Psoas muscle (tissue), 8 donors: ENCODE data around the gene MFSD6. TPM values are rescaled to one million over a fixed set of nuclear protein-coding genes. Genes with fewer than 3 reads are reported as not detected.

Experiments used
- ATAC-seq, 4 donors: fragments of 200-7000 bp; cut with Tn5 transposase; one replicate each; pipeline ENCODE4 v1.9.1; 2020; ENCODE audit warnings: moderate library complexity in 3 of 4, mild to moderate bottlenecking in 2 of 4
- DNase-seq, 2 donors: peaks; one replicate each; pipeline ENCODE4 v3.0.0-alpha.2; 2020
- H3K27ac ChIP-seq: fragments of 200-600 bp; one replicate; pipeline ENCODE4 v1.8.0; 2022
- H3K27me3 ChIP-seq, 3 donors: fragments of 200-600 bp in 1 of 3; one replicate each; pipeline versions ENCODE4 v1.6.1 to v1.8.0; 2013 to 2022; ENCODE audit warnings: low read length in 2 of 3, mild to moderate bottlenecking in 2 of 3, moderate library complexity in 1 of 3; ENCODE audit not compliant: insufficient read depth in 3 of 3
- H3K36me3 ChIP-seq, 2 donors: fragments of 200-600 bp in 1 of 2; one replicate each; pipeline versions ENCODE4 v1.6.1 to v1.8.0; 2013 to 2022; ENCODE audit warnings: low read depth in 1 of 2, mild to moderate bottlenecking in 1 of 2, moderate library complexity in 1 of 2; ENCODE audit not compliant: insufficient read depth in 1 of 2
- H3K4me1 ChIP-seq: fragments of 200-600 bp; one replicate; pipeline ENCODE4 v1.8.0; 2022
- H3K4me3 ChIP-seq: fragments of 200-600 bp; one replicate; pipeline ENCODE4 v1.8.0; 2022; ENCODE audit warnings: mild to moderate bottlenecking
- H3K9me3 ChIP-seq: fragments of 200-600 bp; one replicate; pipeline ENCODE4 v1.8.0; 2022
- CTCF ChIP-seq: fragments of 200-600 bp; IDR thresholded peaks from one replicate; pipeline ENCODE4 v1.8.0; 2022; ENCODE audit warnings: antibody characterized with exemption
- WGBS, 3 donors: extraction: QIAGEN DNeasy Blood & Tissue Kit; methylation state at CpG; one replicate each; pipeline versions ENCODE4 v1.1.6 to v1.1.7; 2013; 5-methylcytosine and 5-hydroxymethylcytosine counted together
- intact Hi-C, 2 donors: fragments of 100-400 bp; cut with DNase I; formaldehyde crosslinking; loops; one replicate each; pipeline versions ENCODE4 v1.11.0 to v1.14.2; 2022
- polyA plus RNA-seq, 3 donors: library from polyadenylated mRNA; stranded (reverse); fragments of 200-250 nt; gene quantifications; one replicate each; pipeline ENCODE4 v1.2.3, GENCODE V29; 2013
- total RNA-seq, 4 donors: library from RNA; stranded (reverse); fragmentation: NEBNext Ultra II Directional in 2 of 4; extraction: Animal tissue kit (Norgen Biotek cat#: 25700) in 2 of 4; gene quantifications; one replicate each; pipeline versions ENCODE4 v1.2.1 to v1.2.4, GENCODE V29; 2021 to 2023
- donor health status: healthy with polysubstance abuse.
- donor health status: DM: no; HTN: no; CAD: no; lungs with moderate emphysema.
- donor health status: Bipolar disorder and iron deficiency.
- donor health status: healthy.
- donor health status: DM: yes; HTN: yes; CAD: no.
- donor health status: DM: no; HTN: no; CAD: no.
- donor health status: DM: no; HTN: no; CAD: no.
- donor health status: DM: yes; HTN: yes; CAD: no.

MFSD6 gene
- total and polyA plus RNA-seq, 7 donors: 2.6 to 9.4 (median 5.0) TPM

GRCh38 chr2:190410166-190410565 is 2.0 kb downstream of the MFSD6 start:
- Histone ChIP-seq H3K4me3 (no peak overlapping the region), H3K27me3 (peaks cover 0 to 12% (median 0%) of the 10 kb centered on the region in 3 donors), H3K4me1 (no peaks in the 10 kb centered on the region), H3K27ac (no peak overlapping the region), H3K9me3 (no peaks in the 10 kb centered on the region), H3K36me3 (no peaks in the 10 kb centered on the region)
- ATAC-seq (no peak), DNase-seq (no peak)
- WGBS, 3 donors: 72 to 81% (median 78%) methylated on average over 3 of the region's 3 CpGs
- no peak for TF ChIP-seq CTCF
- intact Hi-C loops: no loop called here

GRCh38 chr2:190412966-190413365 is 4.8 kb downstream of the MFSD6 start:
- intact Hi-C loops: no loop called here
- Histone ChIP-seq H3K4me3 (no peak overlapping the region), H3K4me1 (no peaks in the 10 kb centered on the region), H3K9me3 (no peaks in the 10 kb centered on the region), H3K27ac (no peak overlapping the region), H3K27me3 (peaks cover 0 to 12% (median 0%) of the 10 kb centered on the region in 3 donors), H3K36me3 (no peaks in the 10 kb centered on the region)
- ATAC-seq (no peak), DNase-seq (no peak)
- TF ChIP-seq CTCF: no peak
- 53 to 64% (median 58%) methylated on average over 3 of the region's 3 CpGs for WGBS, 3 donors

- no peak for ATAC-seq
- intact Hi-C loops: no loop called here
- H3K4me1 ChIP-seq: no peaks in the 10 kb centered on the region
These were observed 5.3 kb downstream of the MFSD6 start for GRCh38 chr2:190413421-190413820.

GRCh38 chr2:190415251-190415650 is 7.1 kb downstream of the MFSD6 start:
- TF ChIP-seq CTCF: no peak
- no peak overlapping the region for H3K27ac ChIP-seq
- WGBS, 3 donors: 95 to 99% (median 98%) methylated on average over 4 of the region's 4 CpGs

More at GRCh38 chr2:190413421-190413820, 5.3 kb downstream of the MFSD6 start:
- Histone ChIP-seq H3K36me3 (no peaks in the 10 kb centered on the region), H3K27me3 (peaks cover 0 to 12% (median 0%) of the 10 kb centered on the region in 3 donors), H3K4me3 (no peak overlapping the region), H3K9me3 (no peaks in the 10 kb centered on the region), H3K27ac (no peak overlapping the region)
- no peak for TF ChIP-seq CTCF
- 35 to 62% (median 57%) methylated on average over 4 of the region's 4 CpGs for WGBS, 3 donors
- no peak for DNase-seq

More at GRCh38 chr2:190415251-190415650, 7.1 kb downstream of the MFSD6 start:
- no peak for ATAC-seq
- intact Hi-C loops: no loop called here
- Histone ChIP-seq H3K27me3 (peaks cover 0 to 7% (median 0%) of the 10 kb centered on the region in 3 donors), H3K4me3 (no peak overlapping the region), H3K9me3 (no peaks in the 10 kb centered on the region), H3K36me3 (no peaks in the 10 kb centered on the region), H3K4me1 (no peaks in the 10 kb centered on the region)
- no peak for DNase-seq
